Measurements from ENCODE around the gene NDUFAB1. TPM values are rescaled to one million over a fixed set of nuclear protein-coding genes. Genes with fewer than 3 reads are reported as not detected.
A peak's percentile ranks its signal among the peaks of the same experiment; 100 is the strongest.

Gene NDUFAB1
- total RNA-seq, 2 experiments from 2014 or later: 157 to 162 TPM

DNA sequence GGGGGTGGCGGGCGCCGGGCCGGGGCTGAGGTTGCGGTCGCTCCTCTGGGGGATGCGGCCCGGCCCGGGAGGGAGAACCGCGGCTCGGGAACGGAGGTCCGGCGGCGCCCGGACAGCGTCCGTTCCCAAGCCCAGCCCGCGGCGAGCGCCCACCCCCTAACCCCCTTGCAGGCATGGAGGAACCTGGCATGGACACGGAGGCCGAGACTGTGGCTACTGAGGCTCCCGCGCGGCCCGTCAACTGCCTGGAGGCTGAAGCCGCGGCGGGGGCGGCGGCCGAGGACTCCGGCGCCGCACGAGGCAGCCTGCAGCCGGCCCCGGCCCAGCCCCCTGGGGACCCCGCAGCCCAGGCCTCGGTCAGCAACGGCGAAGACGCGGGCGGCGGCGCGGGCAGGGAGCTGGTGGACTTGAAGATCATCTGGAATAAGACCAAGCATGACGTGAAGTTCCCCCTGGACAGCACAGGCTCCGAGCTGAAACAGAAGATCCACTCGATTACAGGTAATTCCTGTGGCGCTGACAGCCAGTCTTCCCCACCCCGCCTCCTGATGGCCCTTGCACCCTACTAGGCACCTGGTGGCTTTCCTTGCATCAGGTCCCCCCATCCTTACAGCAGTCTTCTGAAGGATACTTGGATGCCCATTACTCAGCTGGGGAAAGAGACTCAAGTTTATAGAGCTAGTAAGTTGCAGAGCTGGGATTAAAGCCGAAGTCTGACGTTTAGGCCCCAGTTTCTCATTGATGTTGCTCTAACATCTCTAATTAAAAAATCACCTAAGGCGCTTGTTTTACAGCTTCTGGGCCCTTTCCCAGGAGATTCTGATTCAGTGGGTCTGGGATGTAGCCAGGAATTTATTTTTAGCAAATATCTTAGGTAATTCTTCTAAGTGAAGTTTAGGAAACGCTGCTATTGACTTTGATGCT is 38.1 kb downstream of the NDUFAB1 start:
- Mint-ChIP-seq H3K27ac (peak overlapping the region; percentile 90), H3K4me1 (ENCODE audit: low read depth) (peaks cover 49% of the 10 kb centered on the region)

DNA sequence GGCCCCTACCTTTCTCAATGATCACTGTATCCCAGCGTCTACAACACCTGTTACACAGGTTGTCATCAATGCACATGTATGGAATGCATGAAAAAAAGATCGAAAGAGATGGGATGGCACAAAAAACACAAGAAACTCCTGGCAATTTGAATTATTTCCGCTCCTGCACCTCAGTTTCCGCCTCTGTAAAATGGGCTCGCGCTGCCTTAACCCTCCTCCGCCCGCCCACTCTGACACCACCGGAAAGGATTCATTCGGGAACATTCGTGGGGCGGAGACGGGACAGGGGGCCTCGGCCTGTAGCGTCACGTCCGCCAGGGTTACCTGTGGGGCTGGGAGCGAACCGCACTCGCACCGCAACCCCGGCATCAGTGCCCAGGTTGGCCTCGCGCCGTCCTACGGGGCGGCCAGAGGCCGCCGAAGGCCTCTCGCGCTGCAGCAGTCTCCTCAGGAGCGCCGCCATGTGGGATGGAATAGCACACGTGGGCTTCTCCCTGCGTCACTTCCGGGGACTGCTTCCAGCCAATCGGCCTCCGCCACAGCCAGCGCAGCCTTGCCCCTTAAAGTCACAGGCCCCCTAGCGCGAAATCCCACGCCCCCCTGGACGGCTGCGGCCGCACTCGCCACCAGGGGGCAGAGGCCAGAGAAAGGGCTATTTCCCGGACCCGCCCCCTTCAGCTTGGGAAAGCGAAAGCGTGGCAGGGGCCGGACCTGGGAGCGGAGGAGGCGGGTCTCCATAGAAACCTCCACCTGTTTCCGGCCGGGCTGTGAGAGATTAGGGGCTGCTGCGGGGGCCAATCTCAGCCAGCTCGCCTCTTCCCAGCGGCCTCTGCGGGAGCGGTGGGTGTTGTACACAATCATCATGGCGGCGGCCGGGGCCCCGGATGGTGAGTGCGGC is 39.0 kb downstream of the NDUFAB1 start, which contains the start of the genes EARS2 and UBFD1:
Gene EARS2, minus strand, starts transcription at position 470 of the 898 bp plus-strand sequence. Its CDS starts 7 bp downstream, at position 463.
Gene UBFD1, plus strand, starts transcription at position 847 of the 898 bp plus-strand sequence. Its CDS starts 16 bp downstream, at position 863.
- Mint-ChIP-seq H3K4me1 (ENCODE audit: low read depth) (peaks cover 49% of the 10 kb centered on the region), H3K36me3 (ENCODE audit: low read depth) (peaks cover 35% of the 10 kb centered on the region), H3K9me3 (no peaks in the 10 kb centered on the region), H3K27ac (peak within 1 kb of the TSS; percentile 90), H3K27me3 (no peaks in the 10 kb centered on the region), H3K4me3 (peak within 1 kb of the TSS; percentile 97)
- ATAC-seq (peak; percentile 91), DNase-seq (peak; percentile 99)
- peak; percentile 83 for TF ChIP-seq CTCF (IDR thresholded peaks at IDR 0.05)
- ChIA-PET POLR2A (interaction anchor here (0.5 to 3.2 kb wide), 4 partner anchors 10 to 84 kb away, joined by 3 to 11 read pairs (median 3); partner anchors contain the start of gene PALB2), CTCF (interaction anchor here (0.8 to 1.4 kb wide), 5 partner anchors 19 to 52 kb away, joined by 3 to 6 read pairs (median 3); partner anchors contain the start of gene NDUFAB1)
- intact Hi-C loops (cut with micrococcal nuclease): no loop called here

More for the DNA sequence above, 38.1 kb downstream of the NDUFAB1 start:
- Mint-ChIP-seq H3K27me3 (no peaks in the 10 kb centered on the region), H3K36me3 (ENCODE audit: low read depth) (peaks cover 41% of the 10 kb centered on the region), H3K9me3 (no peaks in the 10 kb centered on the region), H3K4me3 (peak overlapping the region; percentile 97)
- no peak for TF ChIP-seq CTCF (IDR thresholded peaks at IDR 0.05)
- DNase-seq (peak; percentile 31), ATAC-seq (peak; percentile 2)
- ChIA-PET POLR2A (interaction anchor here (0.7 to 3.2 kb wide), 6 partner anchors 34 to 119 kb away, joined by 3 to 11 read pairs (median 3); partner anchors contain the start of gene PALB2), CTCF (interaction anchor here (0.8 to 1.8 kb wide), 9 partner anchors 11 to 170 kb away, joined by 3 to 10 read pairs (median 3); partner anchors contain the start of gene NDUFAB1)
- intact Hi-C loops (cut with micrococcal nuclease): no loop called here

DNA sequence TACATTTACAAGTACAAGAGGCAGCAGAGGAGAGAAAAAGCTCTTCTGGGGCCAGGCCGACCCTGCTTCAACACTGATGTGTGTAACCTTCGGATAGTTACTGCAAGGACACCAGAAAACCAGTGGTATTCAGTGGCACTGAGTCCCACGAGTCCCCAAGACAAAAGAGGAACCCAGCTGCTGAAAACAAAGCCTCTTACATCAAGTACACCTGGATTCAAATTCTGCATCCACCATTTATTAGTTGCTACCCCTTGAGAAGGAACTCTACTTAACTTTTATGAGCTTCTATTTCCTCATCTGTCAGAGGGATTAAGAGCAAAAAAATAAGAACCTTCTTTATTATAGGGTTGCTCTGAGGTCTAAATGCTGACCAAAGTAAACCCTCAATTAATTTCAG is 41.6 kb downstream of the NDUFAB1 start:
- Mint-ChIP-seq H3K9me3 (no peaks in the 10 kb centered on the region), H3K4me1 (ENCODE audit: low read depth) (peaks cover 31% of the 10 kb centered on the region), H3K27me3 (no peaks in the 10 kb centered on the region), H3K4me3 (no peak overlapping the region), H3K27ac (peak overlapping the region; percentile 49), H3K36me3 (ENCODE audit: low read depth) (peaks cover 34% of the 10 kb centered on the region)
- intact Hi-C loops (cut with micrococcal nuclease): no loop called here
- DNase-seq: no peak
- ATAC-seq: no peak
- ChIA-PET POLR2A (interaction anchor here (0.8 to 1.1 kb wide), 4 partner anchors 14 to 76 kb away, joined by 3 read pairs; no protein-coding TSS in a partner anchor), CTCF (interaction anchor here (0.7 to 1.0 kb wide), 3 partner anchors 18 to 120 kb away, joined by 3 read pairs; no protein-coding TSS in a partner anchor)
- TF ChIP-seq CTCF (IDR thresholded peaks at IDR 0.05): no peak

DNA sequence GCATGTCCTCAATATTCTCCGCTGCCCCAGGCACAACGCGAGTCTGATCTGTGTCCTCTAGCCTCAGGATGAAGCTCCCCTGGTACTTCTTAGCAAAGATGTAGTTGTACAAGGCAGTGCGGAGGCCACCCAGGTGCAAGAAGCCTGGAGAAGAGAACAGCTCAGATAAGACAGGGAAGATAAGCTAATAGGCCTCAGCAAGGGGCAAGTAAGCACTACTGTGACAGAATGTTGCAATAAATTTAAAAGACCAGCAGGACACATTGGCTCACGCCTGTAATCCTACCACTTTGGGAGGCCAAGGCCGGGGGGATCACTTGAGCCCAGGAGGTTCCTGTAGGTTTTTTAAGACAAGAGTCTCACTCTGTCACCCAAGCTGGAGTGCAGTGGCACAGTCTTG is 44.0 kb downstream of the NDUFAB1 start:
- TF ChIP-seq CTCF (IDR thresholded peaks at IDR 0.05): no peak
- Mint-ChIP-seq H3K4me3 (no peak overlapping the region), H3K27ac (no peak overlapping the region), H3K4me1 (ENCODE audit: low read depth) (peaks cover 21% of the 10 kb centered on the region), H3K27me3 (no peaks in the 10 kb centered on the region), H3K36me3 (ENCODE audit: low read depth) (peaks cover 40% of the 10 kb centered on the region), H3K9me3 (no peaks in the 10 kb centered on the region)
- DNase-seq: no peak
- no peak for ATAC-seq
- CTCF ChIA-PET: no interaction called here
- intact Hi-C loops (cut with micrococcal nuclease): no loop called here
- POLR2A ChIA-PET: no interaction called here
